ENCODE results near the gene FRMD4A.

DNA sequence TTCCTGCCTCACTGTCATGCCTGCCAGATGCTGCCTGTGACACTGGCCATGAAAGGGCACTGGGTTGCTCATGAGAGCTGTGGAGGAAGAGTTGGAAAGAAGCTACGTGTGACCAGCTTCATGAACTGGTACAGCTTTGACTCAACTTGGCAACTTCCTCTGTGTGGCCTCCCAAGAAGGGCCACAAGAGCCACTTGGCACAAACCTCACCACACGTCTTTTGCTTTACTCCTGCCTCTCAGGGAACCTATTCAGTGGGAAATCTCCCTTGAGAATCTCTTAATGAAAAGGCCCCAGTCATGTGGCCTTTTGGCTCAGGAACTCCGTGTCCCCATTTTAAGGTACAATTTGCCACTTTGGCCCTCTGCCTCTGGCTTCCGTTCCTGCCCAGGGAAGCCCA, 54.5 kb downstream of the FRMD4A start:
- TF ChIP-seq POLR2A (IDR thresholded peaks at IDR 0.05; ENCODE audit: low read depth, low read length) (no peak), ZBTB11 (CRISPR knock-in tag; IDR thresholded peaks at IDR 0.05) (no peak), POLR2AphosphoS5 (IDR thresholded peaks at IDR 0.05; ENCODE audit: low read length) (no peak), YY1 (IDR thresholded peaks at IDR 0.05; ENCODE audit: low read depth, low read length) (no peak), ELK1 (IDR thresholded peaks at IDR 0.05; ENCODE audit: low read depth, low read length) (no peak)

Data from GM12878 (cell line).